IMR-90 (cell line): ENCODE results near the gene ITIH4. TPM values are rescaled to one million over a fixed set of nuclear protein-coding genes. Genes with fewer than 3 reads are reported as not detected.

Experiments
- ATAC-seq: fragments of 200-7000 bp; cut with Tn5 transposase; 2 replicates; pipeline ENCODE4 v1.9.1; 2020; ENCODE audit warnings: low read depth, mild to moderate bottlenecking, moderate library complexity
- BruUV-seq: library from RNA; stranded (reverse); fragments of 400-500 nt; replicated peaks from 2 replicates; lab custom pipeline; 2021; lab: Mats Ljungman, UMichigan
- CTCF ChIA-PET: fragments of 300-600 bp; formaldehyde crosslinking; extraction: SDS; loops from one replicate; lab custom pipeline; 2021; ENCODE audit warnings: antibody characterized with exemption; lab: Yijun Ruan, JAX
- POLR2A ChIA-PET: fragments of 300-600 bp; sonication (Branson Sonifier 250); formaldehyde crosslinking; loops from one replicate; lab custom pipeline; 2022; ENCODE audit warnings: antibody characterized with exemption; ENCODE audit not compliant: unreplicated experiment; lab: Charles Lee
- DNase-seq: peaks from one replicate; pipeline ENCODE4 v3.0.0; 2013
- H2AFZ ChIP-seq: replicated peaks from 2 replicates; pipeline ENCODE3; 2013; ENCODE audit warnings: low read length, mild to moderate bottlenecking; ENCODE audit not compliant: poor library complexity
- H2AK5ac ChIP-seq: 2 replicates; pipeline ENCODE4 v1.6.1; 2013; ENCODE audit warnings: low read depth, low read length, inconsistent platforms
- H2AK9ac ChIP-seq: replicated peaks from 2 replicates; pipeline ENCODE3; 2013; ENCODE audit warnings: mild to moderate bottlenecking, low read depth, low read length, moderate library complexity; ENCODE audit not compliant: poor library complexity
- H2BK120ac ChIP-seq: 2 replicates; pipeline ENCODE4 v1.6.1; 2013; ENCODE audit warnings: low read depth, low read length, inconsistent platforms
- H2BK15ac ChIP-seq: 3 replicates; pipeline ENCODE4 v1.6.1; 2013; ENCODE audit warnings: low read depth, low read length, inconsistent platforms
- H2BK20ac ChIP-seq: 2 replicates; pipeline ENCODE4 v1.6.1; 2013; ENCODE audit warnings: low read depth, mild to moderate bottlenecking, inconsistent platforms, low read length, moderate library complexity
- H2BK5ac ChIP-seq: 2 replicates; pipeline ENCODE4 v1.6.1; 2013; ENCODE audit warnings: mild to moderate bottlenecking, low read depth, low read length, inconsistent platforms; ENCODE audit not compliant: poor library complexity, severe bottlenecking
- H3K14ac ChIP-seq: replicated peaks from 2 replicates; pipeline ENCODE4 v1.6.1; 2013; ENCODE audit warnings: low read depth, low read length, inconsistent platforms
- H3K18ac ChIP-seq: 2 replicates; pipeline ENCODE4 v1.6.1; 2013; ENCODE audit warnings: low read depth, low read length, control low read depth
- H3K23ac ChIP-seq: 2 replicates; pipeline ENCODE4 v1.6.1; 2013; ENCODE audit warnings: low read depth, low read length, inconsistent platforms
- H3K27ac ChIP-seq: 2 replicates; pipeline ENCODE4 v1.5.1; 2013; ENCODE audit warnings: mild to moderate bottlenecking, control low read depth, low read length; ENCODE audit not compliant: insufficient read depth
- H3K27me3 ChIP-seq: 2 replicates; pipeline ENCODE4 v1.6.1; 2013; ENCODE audit warnings: low read length; ENCODE audit not compliant: control insufficient read depth, insufficient read depth
- H3K36me3 ChIP-seq: 2 replicates; pipeline ENCODE4 v1.6.1; 2013; ENCODE audit warnings: low read length, mixed read lengths; ENCODE audit not compliant: control insufficient read depth, insufficient read depth
- H3K4ac ChIP-seq: 2 replicates; pipeline ENCODE4 v1.6.1; 2013; ENCODE audit warnings: low read depth, low read length, inconsistent platforms
- H3K4me1 ChIP-seq: 2 replicates; pipeline ENCODE4 v1.6.1; 2013; ENCODE audit warnings: low read length, mixed read lengths; ENCODE audit not compliant: control insufficient read depth, insufficient read depth
- H3K4me2 ChIP-seq: 2 replicates; pipeline ENCODE4 v1.6.1; 2013; ENCODE audit warnings: low read depth, mild to moderate bottlenecking, control low read depth, low read length, moderate library complexity
- H3K4me3 ChIP-seq: 2 replicates; pipeline ENCODE4 v1.5.1; 2013; ENCODE audit warnings: low read depth, mild to moderate bottlenecking, control low read depth, low read length, moderate library complexity; ENCODE audit not compliant: insufficient read depth
- H3K56ac ChIP-seq: 2 replicates; pipeline ENCODE4 v1.6.1; 2013; ENCODE audit warnings: low read length, inconsistent platforms; ENCODE audit not compliant: insufficient read depth; ENCODE audit errors: extremely low read depth
- H3K79me1 ChIP-seq, 2 experiments: 2 replicates each; pipeline ENCODE4 v1.6.1; 2013; ENCODE audit warnings: low read length in 2 of 2, inconsistent platforms in 1 of 2, low read depth in 1 of 2
- H3K9ac ChIP-seq: 2 replicates; pipeline ENCODE4 v1.6.1; 2013; ENCODE audit warnings: low read depth, low read length, control low read depth
- H3K9me1 ChIP-seq: 2 replicates; pipeline ENCODE4 v1.6.1; 2013; ENCODE audit warnings: low read length, inconsistent platforms; ENCODE audit not compliant: insufficient read depth
- H3K9me3 ChIP-seq: 2 replicates; pipeline ENCODE4 v1.6.1; 2013; ENCODE audit warnings: low read length; ENCODE audit not compliant: control insufficient read depth, insufficient read depth
- H4K20me1 ChIP-seq: 2 replicates; pipeline ENCODE4 v1.6.1; 2013; ENCODE audit warnings: low read length, inconsistent platforms; ENCODE audit not compliant: insufficient read depth
- H4K5ac ChIP-seq: 2 replicates; pipeline ENCODE4 v1.6.1; 2013; ENCODE audit warnings: mild to moderate bottlenecking, low read depth, low read length, control low read depth
- H4K8ac ChIP-seq, 2 experiments: 2 replicates each; pipeline ENCODE4 v1.6.1; 2013; ENCODE audit warnings: low read depth in 2 of 2, low read length in 2 of 2, control low read depth in 1 of 2, inconsistent platforms in 1 of 2
- H4K91ac ChIP-seq: 2 replicates; pipeline ENCODE4 v1.6.1; 2013; ENCODE audit warnings: low read depth, low read length, inconsistent platforms; ENCODE audit not compliant: insufficient read depth
- CEBPB ChIP-seq: IDR thresholded peaks from 2 replicates; pipeline ENCODE4 v1.6.1; 2012; ENCODE audit warnings: low read depth, low read length, improper control_type of control experiment
- CTCF ChIP-seq: conservative IDR thresholded peaks from 2 replicates; pipeline ENCODE4 v1.5.1; 2012; ENCODE audit warnings: mild to moderate bottlenecking, low read depth, low read length, improper control_type of control experiment
- ELK1 ChIP-seq: fragments of 150-350 bp; IDR thresholded peaks from 2 replicates; pipeline ENCODE4 v1.6.1; 2016; ENCODE audit warnings: low read depth, mild to moderate bottlenecking, low read length, moderate library complexity, borderline replicate concordance
- MAFK ChIP-seq: IDR thresholded peaks from 2 replicates; pipeline ENCODE4 v1.6.1; 2012; ENCODE audit warnings: low read depth, low read length, improper control_type of control experiment
- MXI1 ChIP-seq: IDR thresholded peaks from 2 replicates; pipeline ENCODE4 v1.6.1; 2012; ENCODE audit warnings: low read depth, mild to moderate bottlenecking, low read length, moderate library complexity, borderline replicate concordance
- POLR2A ChIP-seq: IDR thresholded peaks from 2 replicates; pipeline ENCODE4 v1.6.1; 2012; ENCODE audit warnings: mild to moderate bottlenecking, low read depth, low read length
- RAD21 ChIP-seq: IDR thresholded peaks from 2 replicates; pipeline ENCODE4 v1.6.1; 2012; ENCODE audit warnings: low read length, improper control_type of control experiment
- WGBS, 2 experiments: methylation state at CpG; one replicate each; pipeline versions ENCODE4 v1.1.5 to v1.1.7; 2013; ENCODE audit warnings: missing lambda C conversion rate in 2 of 2; ENCODE audit not compliant: insufficient read length in 1 of 2; ENCODE audit errors: extremely low coverage in 2 of 2; 5-methylcytosine and 5-hydroxymethylcytosine counted together
- dilution Hi-C: fragments of 300-500 bp; cut with HindIII; formaldehyde crosslinking; loops from one replicate; pipeline ENCODE4 v1.14.3; 2018; ENCODE audit warnings: low sequenced_read_pairs; ENCODE audit not compliant: unreplicated experiment
- in situ Hi-C: fragments of 300-500 bp; cut with MboI; formaldehyde crosslinking; loops from 3 replicates; pipeline ENCODE4 v1.14.3; 2019; ENCODE audit warnings: low sequenced_read_pairs, inconsistent platforms, mixed read lengths
- intact Hi-C: fragments of 100-400 bp; cut with micrococcal nuclease; formaldehyde crosslinking; loops from 2 replicates; pipeline ENCODE4 v1.10.0; 2022
- polyA plus RNA-seq, 3 experiments: library from polyadenylated mRNA; depleted of rRNA; stranded (reverse); fragments of >200 nt; gene quantifications; 2 replicates each; pipeline ENCODE4 v1.2.3, GENCODE V29; 2012; ENCODE audit warnings: low replicate concordance in 1 of 3
- total RNA-seq: library from RNA; depleted of rRNA; stranded (reverse); fragments of >200 nt; gene quantifications from 2 replicates; pipeline ENCODE4 v1.2.3, GENCODE V29; 2012

The ITIH4 gene
- total and polyA plus RNA-seq, 2 of the 4 experiments (the other 2 are of a cell fraction), result 0.26 to 0.36 TPM

- no peaks in the 10 kb centered on the region for H3K27me3 ChIP-seq
- DNase-seq, result no peak
- no peak overlapping the region for H3K9ac ChIP-seq
- peaks cover 17% of the 10 kb centered on the region for H3K36me3 ChIP-seq
- H2BK20ac ChIP-seq, result no peak overlapping the region
- H3K4me3 ChIP-seq, result no peak overlapping the region
- H4K91ac ChIP-seq, result no peak overlapping the region
- H2BK15ac ChIP-seq, result no peak overlapping the region
- no peak overlapping the region for H3K18ac ChIP-seq
- H3K9me1 ChIP-seq, result peaks cover 8% of the 10 kb centered on the region; the same call in 1 of the 2 replicates
- no peak overlapping the region for H4K5ac ChIP-seq
- H3K79me1 ChIP-seq, result peaks cover 0 to 3% of the 10 kb centered on the region in 2 experiments; a peak in 1 of 4 replicates
- H2BK120ac ChIP-seq, result no peak overlapping the region
- dilution Hi-C loops (no loop called here), in situ Hi-C loops (loop anchor here (5.0 kb wide), 1 partner anchor 210 kb away; no protein-coding TSS in a partner anchor), intact Hi-C loops (no loop called here)
- H3K9me3 ChIP-seq, result no peaks in the 10 kb centered on the region
- H3K4ac ChIP-seq, result no peak overlapping the region
- no peak overlapping the region for H3K27ac ChIP-seq
- H2BK5ac ChIP-seq, result no peak overlapping the region
- BruUV-seq, result no TSS peak
- no peak overlapping the region for H2AFZ ChIP-seq
- no peak for TF ChIP-seq CTCF
- no peak for TF ChIP-seq CEBPB
- no peak for TF ChIP-seq POLR2A
- TF ChIP-seq RAD21, result no peak
- no peak for TF ChIP-seq MAFK
- TF ChIP-seq ELK1, result no peak
- no peak for TF ChIP-seq MXI1
- H3K14ac ChIP-seq, result no peak overlapping the region
- ChIA-PET CTCF (interaction anchor here (0.6 kb wide), 1 partner anchor 134 kb away, joined by 3 read pairs; no protein-coding TSS in a partner anchor), POLR2A (no interaction called here)
- H3K23ac ChIP-seq, result no peak overlapping the region
- peaks cover 7% of the 10 kb centered on the region; the same call in 1 of the 2 replicates for H3K4me1 ChIP-seq
- WGBS, 2 experiments, result no CpG with 5 or more reads among the region's 2 CpGs
- no peak overlapping the region for H2AK9ac ChIP-seq
- no peak overlapping the region for H2AK5ac ChIP-seq
- no peak overlapping the region for H3K4me2 ChIP-seq
- H4K20me1 ChIP-seq, result peaks cover 7% of the 10 kb centered on the region; the same call in 1 of the 2 replicates
- no peak overlapping the region for H3K56ac ChIP-seq
- ATAC-seq, result no peak
- H4K8ac ChIP-seq, result no peak overlapping the region
These were observed 21.9 kb upstream of the ITIH4 start for GRCh38 chr3:52852419-52852818.
